IMR-90 (cell line): ENCODE measurements around the gene LRP6. TPM values are rescaled to one million over a fixed set of nuclear protein-coding genes. Genes with fewer than 3 reads are reported as not detected.

ENCODE experiments used
- ATAC-seq: fragments of 200-7000 bp; cut with Tn5 transposase; 2 replicates; pipeline ENCODE4 v1.9.1; 2020; ENCODE audit warnings: low read depth, mild to moderate bottlenecking, moderate library complexity
- BruUV-seq: library from RNA; stranded (reverse); fragments of 400-500 nt; replicated peaks from 2 replicates; lab custom pipeline; 2021; lab: Mats Ljungman, UMichigan
- CTCF ChIA-PET: fragments of 300-600 bp; formaldehyde crosslinking; extraction: SDS; loops from one replicate; lab custom pipeline; 2021; ENCODE audit warnings: antibody characterized with exemption; lab: Yijun Ruan, JAX
- POLR2A ChIA-PET: fragments of 300-600 bp; sonication (Branson Sonifier 250); formaldehyde crosslinking; loops from one replicate; lab custom pipeline; 2022; ENCODE audit warnings: antibody characterized with exemption; ENCODE audit not compliant: unreplicated experiment; lab: Charles Lee
- DNase-seq: peaks from one replicate; pipeline ENCODE4 v3.0.0; 2013
- H2AFZ ChIP-seq: replicated peaks from 2 replicates; pipeline ENCODE3; 2013; ENCODE audit warnings: low read length, mild to moderate bottlenecking; ENCODE audit not compliant: poor library complexity
- H2AK5ac ChIP-seq: 2 replicates; pipeline ENCODE4 v1.6.1; 2013; ENCODE audit warnings: low read depth, low read length, inconsistent platforms
- H2AK9ac ChIP-seq: replicated peaks from 2 replicates; pipeline ENCODE3; 2013; ENCODE audit warnings: mild to moderate bottlenecking, low read depth, low read length, moderate library complexity; ENCODE audit not compliant: poor library complexity
- H2BK120ac ChIP-seq: 2 replicates; pipeline ENCODE4 v1.6.1; 2013; ENCODE audit warnings: low read depth, low read length, inconsistent platforms
- H2BK15ac ChIP-seq: 3 replicates; pipeline ENCODE4 v1.6.1; 2013; ENCODE audit warnings: low read depth, low read length, inconsistent platforms
- H2BK20ac ChIP-seq: 2 replicates; pipeline ENCODE4 v1.6.1; 2013; ENCODE audit warnings: low read depth, mild to moderate bottlenecking, inconsistent platforms, low read length, moderate library complexity
- H2BK5ac ChIP-seq: 2 replicates; pipeline ENCODE4 v1.6.1; 2013; ENCODE audit warnings: mild to moderate bottlenecking, low read depth, low read length, inconsistent platforms; ENCODE audit not compliant: poor library complexity, severe bottlenecking
- H3K14ac ChIP-seq: replicated peaks from 2 replicates; pipeline ENCODE4 v1.6.1; 2013; ENCODE audit warnings: low read depth, low read length, inconsistent platforms
- H3K18ac ChIP-seq: 2 replicates; pipeline ENCODE4 v1.6.1; 2013; ENCODE audit warnings: low read depth, low read length, control low read depth
- H3K23ac ChIP-seq: 2 replicates; pipeline ENCODE4 v1.6.1; 2013; ENCODE audit warnings: low read depth, low read length, inconsistent platforms
- H3K27ac ChIP-seq: 2 replicates; pipeline ENCODE4 v1.5.1; 2013; ENCODE audit warnings: mild to moderate bottlenecking, control low read depth, low read length; ENCODE audit not compliant: insufficient read depth
- H3K27me3 ChIP-seq: 2 replicates; pipeline ENCODE4 v1.6.1; 2013; ENCODE audit warnings: low read length; ENCODE audit not compliant: control insufficient read depth, insufficient read depth
- H3K36me3 ChIP-seq: 2 replicates; pipeline ENCODE4 v1.6.1; 2013; ENCODE audit warnings: low read length, mixed read lengths; ENCODE audit not compliant: control insufficient read depth, insufficient read depth
- H3K4ac ChIP-seq: 2 replicates; pipeline ENCODE4 v1.6.1; 2013; ENCODE audit warnings: low read depth, low read length, inconsistent platforms
- H3K4me1 ChIP-seq: 2 replicates; pipeline ENCODE4 v1.6.1; 2013; ENCODE audit warnings: low read length, mixed read lengths; ENCODE audit not compliant: control insufficient read depth, insufficient read depth
- H3K4me2 ChIP-seq: 2 replicates; pipeline ENCODE4 v1.6.1; 2013; ENCODE audit warnings: low read depth, mild to moderate bottlenecking, control low read depth, low read length, moderate library complexity
- H3K4me3 ChIP-seq: 2 replicates; pipeline ENCODE4 v1.5.1; 2013; ENCODE audit warnings: low read depth, mild to moderate bottlenecking, control low read depth, low read length, moderate library complexity; ENCODE audit not compliant: insufficient read depth
- H3K56ac ChIP-seq: 2 replicates; pipeline ENCODE4 v1.6.1; 2013; ENCODE audit warnings: low read length, inconsistent platforms; ENCODE audit not compliant: insufficient read depth; ENCODE audit errors: extremely low read depth
- H3K79me1 ChIP-seq, 2 experiments: 2 replicates each; pipeline ENCODE4 v1.6.1; 2013; ENCODE audit warnings: low read length in 2 of 2, inconsistent platforms in 1 of 2, low read depth in 1 of 2
- H3K9ac ChIP-seq: 2 replicates; pipeline ENCODE4 v1.6.1; 2013; ENCODE audit warnings: low read depth, low read length, control low read depth
- H3K9me1 ChIP-seq: 2 replicates; pipeline ENCODE4 v1.6.1; 2013; ENCODE audit warnings: low read length, inconsistent platforms; ENCODE audit not compliant: insufficient read depth
- H3K9me3 ChIP-seq: 2 replicates; pipeline ENCODE4 v1.6.1; 2013; ENCODE audit warnings: low read length; ENCODE audit not compliant: control insufficient read depth, insufficient read depth
- H4K20me1 ChIP-seq: 2 replicates; pipeline ENCODE4 v1.6.1; 2013; ENCODE audit warnings: low read length, inconsistent platforms; ENCODE audit not compliant: insufficient read depth
- H4K5ac ChIP-seq: 2 replicates; pipeline ENCODE4 v1.6.1; 2013; ENCODE audit warnings: mild to moderate bottlenecking, low read depth, low read length, control low read depth
- H4K8ac ChIP-seq, 2 experiments: 2 replicates each; pipeline ENCODE4 v1.6.1; 2013; ENCODE audit warnings: low read depth in 2 of 2, low read length in 2 of 2, control low read depth in 1 of 2, inconsistent platforms in 1 of 2
- H4K91ac ChIP-seq: 2 replicates; pipeline ENCODE4 v1.6.1; 2013; ENCODE audit warnings: low read depth, low read length, inconsistent platforms; ENCODE audit not compliant: insufficient read depth
- BHLHE40 ChIP-seq: fragments of 150-350 bp; IDR thresholded peaks from 2 replicates; pipeline ENCODE4 v1.6.1; 2016; ENCODE audit warnings: mild to moderate bottlenecking, low read depth, low read length
- CEBPB ChIP-seq: IDR thresholded peaks from 2 replicates; pipeline ENCODE4 v1.6.1; 2012; ENCODE audit warnings: low read depth, low read length, improper control_type of control experiment
- CHD1 ChIP-seq: IDR thresholded peaks from 2 replicates; pipeline ENCODE4 v1.6.1; 2012; ENCODE audit warnings: low read depth, low read length, improper control_type of control experiment
- FOS ChIP-seq: fragments of 150-350 bp; IDR thresholded peaks from 2 replicates; pipeline ENCODE4 v1.6.1; 2016; ENCODE audit warnings: low read depth, low read length
- MAFK ChIP-seq: IDR thresholded peaks from 2 replicates; pipeline ENCODE4 v1.6.1; 2012; ENCODE audit warnings: low read depth, low read length, improper control_type of control experiment
- MAZ ChIP-seq: IDR thresholded peaks from 2 replicates; pipeline ENCODE4 v1.6.1; 2012; ENCODE audit warnings: low read depth, mild to moderate bottlenecking, low read length, improper control_type of control experiment, moderate library complexity, borderline replicate concordance
- MXI1 ChIP-seq: IDR thresholded peaks from 2 replicates; pipeline ENCODE4 v1.6.1; 2012; ENCODE audit warnings: low read depth, mild to moderate bottlenecking, low read length, moderate library complexity, borderline replicate concordance
- NFE2L2 ChIP-seq: fragments of 150-350 bp; IDR thresholded peaks from 2 replicates; pipeline ENCODE4 v1.6.1; 2016; ENCODE audit warnings: low read depth, mild to moderate bottlenecking, low read length
- POLR2A ChIP-seq: IDR thresholded peaks from 2 replicates; pipeline ENCODE4 v1.6.1; 2012; ENCODE audit warnings: mild to moderate bottlenecking, low read depth, low read length
- RAD21 ChIP-seq: IDR thresholded peaks from 2 replicates; pipeline ENCODE4 v1.6.1; 2012; ENCODE audit warnings: low read length, improper control_type of control experiment
- RCOR1 ChIP-seq: IDR thresholded peaks from 2 replicates; pipeline ENCODE4 v1.6.1; 2012; ENCODE audit warnings: mild to moderate bottlenecking, low read length, improper control_type of control experiment; ENCODE audit not compliant: insufficient replicate concordance
- RFX5 ChIP-seq: IDR thresholded peaks from 2 replicates; pipeline ENCODE4 v1.8.0; 2012; ENCODE audit warnings: low read depth, mild to moderate bottlenecking, low read length, moderate library complexity
- SMC3 ChIP-seq: fragments of 150-350 bp; IDR thresholded peaks from 2 replicates; pipeline ENCODE4 v1.6.1; 2016; ENCODE audit warnings: low read depth, mild to moderate bottlenecking, antibody characterized with exemption, low read length, moderate library complexity
- WGBS, 2 experiments: methylation state at CpG; one replicate each; pipeline versions ENCODE4 v1.1.5 to v1.1.7; 2013; ENCODE audit warnings: missing lambda C conversion rate in 2 of 2; ENCODE audit not compliant: insufficient read length in 1 of 2; ENCODE audit errors: extremely low coverage in 2 of 2; 5-methylcytosine and 5-hydroxymethylcytosine counted together
- dilution Hi-C: fragments of 300-500 bp; cut with HindIII; formaldehyde crosslinking; loops from one replicate; pipeline ENCODE4 v1.14.3; 2018; ENCODE audit warnings: low sequenced_read_pairs; ENCODE audit not compliant: unreplicated experiment
- in situ Hi-C: fragments of 300-500 bp; cut with MboI; formaldehyde crosslinking; loops from 3 replicates; pipeline ENCODE4 v1.14.3; 2019; ENCODE audit warnings: low sequenced_read_pairs, inconsistent platforms, mixed read lengths
- intact Hi-C: fragments of 100-400 bp; cut with micrococcal nuclease; formaldehyde crosslinking; loops from 2 replicates; pipeline ENCODE4 v1.10.0; 2022
- polyA plus RNA-seq, 3 experiments: library from polyadenylated mRNA; depleted of rRNA; stranded (reverse); fragments of >200 nt; gene quantifications; 2 replicates each; pipeline ENCODE4 v1.2.3, GENCODE V29; 2012; ENCODE audit warnings: low replicate concordance in 1 of 3
- total RNA-seq: library from RNA; depleted of rRNA; stranded (reverse); fragments of >200 nt; gene quantifications from 2 replicates; pipeline ENCODE4 v1.2.3, GENCODE V29; 2012
- TF ChIP-seq, protein P1 (sequence below): fragments of 150-350 bp; IDR thresholded peaks from 2 replicates; pipeline ENCODE4 v1.6.1; 2016; ENCODE audit warnings: low read depth, mild to moderate bottlenecking, low read length, moderate library complexity, borderline replicate concordance
- TF ChIP-seq, protein P2 (sequence below): conservative IDR thresholded peaks from 2 replicates; pipeline ENCODE4 v1.5.1; 2012; ENCODE audit warnings: mild to moderate bottlenecking, low read depth, low read length, improper control_type of control experiment
- TF ChIP-seq, protein P3 (sequence below): fragments of 150-350 bp; IDR thresholded peaks from 2 replicates; pipeline ENCODE4 v1.6.1; 2017; ENCODE audit warnings: mild to moderate bottlenecking, antibody characterized with exemption, low read length, low read depth

LRP6 gene
- total and polyA plus RNA-seq, 2 of the 4 experiments (the other 2 are of a cell fraction), result 14.2 to 32.1 TPM

DNA sequence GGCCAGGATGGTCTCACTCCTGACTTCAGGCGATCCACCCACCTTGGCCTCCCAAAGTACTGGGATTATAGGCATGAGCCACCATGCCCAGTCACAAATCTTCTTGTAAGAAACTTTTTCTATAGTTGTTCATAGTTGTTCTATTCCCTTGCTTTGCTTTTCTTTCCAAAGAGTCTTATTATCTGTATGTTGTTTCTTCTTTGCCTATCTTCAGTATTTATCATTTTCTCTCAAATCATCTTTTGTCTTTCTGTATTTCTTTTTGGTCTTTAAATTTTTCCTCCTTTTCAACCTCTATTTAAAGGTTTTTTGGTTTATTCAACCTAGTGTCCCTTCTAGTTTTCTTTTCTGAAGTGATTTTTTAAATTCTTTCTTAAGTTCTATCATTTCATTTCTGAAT lies 68.7 kb downstream of the LRP6 start:
- Histone ChIP-seq H2AFZ (no peak overlapping the region), H3K56ac (no peak overlapping the region), H3K79me1 (peaks cover 3 to 27% of the 10 kb centered on the region in 2 experiments; a peak in 3 of 4 replicates), H3K4me2 (no peak overlapping the region), H4K8ac (no peak overlapping the region), H4K20me1 (no peaks in the 10 kb centered on the region), H2BK20ac (no peak overlapping the region), H3K9ac (no peak overlapping the region), H3K4me3 (no peak overlapping the region), H2BK5ac (no peak overlapping the region), H2BK15ac (no peak overlapping the region), H3K9me1 (no peaks in the 10 kb centered on the region), H2BK120ac (no peak overlapping the region), H4K91ac (no peak overlapping the region), H3K14ac (no peak overlapping the region), H2AK9ac (no peak overlapping the region), H2AK5ac (no peak overlapping the region), H3K27ac (no peak overlapping the region), H3K27me3 (no peaks in the 10 kb centered on the region), H3K4ac (no peak overlapping the region), H3K9me3 (peaks cover 7% of the 10 kb centered on the region), H4K5ac (no peak overlapping the region), H3K4me1 (no peaks in the 10 kb centered on the region), H3K23ac (no peak overlapping the region), H3K18ac (no peak overlapping the region), H3K36me3 (peaks cover 9% of the 10 kb centered on the region)
- ATAC-seq (no peak), DNase-seq (no peak)
- POLR2A ChIA-PET, result no interaction called here
- no CpG with 5 or more reads among the region's 1 CpG for WGBS, 2 experiments
- intact Hi-C loops, result no loop called here
- no TSS peak for BruUV-seq
- TF ChIP-seq CHD1 (no peak), RFX5 (no peak), MAZ (no peak), SMC3 (no peak), RAD21 (no peak), NFE2L2 (no peak), CEBPB (no peak), MAFK (no peak), BHLHE40 (no peak), MXI1 (no peak), RCOR1 (no peak), POLR2A (no peak), FOS (no peak)
- TF ChIP-seq, protein P1, sequence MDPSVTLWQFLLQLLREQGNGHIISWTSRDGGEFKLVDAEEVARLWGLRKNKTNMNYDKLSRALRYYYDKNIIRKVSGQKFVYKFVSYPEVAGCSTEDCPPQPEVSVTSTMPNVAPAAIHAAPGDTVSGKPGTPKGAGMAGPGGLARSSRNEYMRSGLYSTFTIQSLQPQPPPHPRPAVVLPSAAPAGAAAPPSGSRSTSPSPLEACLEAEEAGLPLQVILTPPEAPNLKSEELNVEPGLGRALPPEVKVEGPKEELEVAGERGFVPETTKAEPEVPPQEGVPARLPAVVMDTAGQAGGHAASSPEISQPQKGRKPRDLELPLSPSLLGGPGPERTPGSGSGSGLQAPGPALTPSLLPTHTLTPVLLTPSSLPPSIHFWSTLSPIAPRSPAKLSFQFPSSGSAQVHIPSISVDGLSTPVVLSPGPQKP, result no peak
- TF ChIP-seq, protein P2, sequence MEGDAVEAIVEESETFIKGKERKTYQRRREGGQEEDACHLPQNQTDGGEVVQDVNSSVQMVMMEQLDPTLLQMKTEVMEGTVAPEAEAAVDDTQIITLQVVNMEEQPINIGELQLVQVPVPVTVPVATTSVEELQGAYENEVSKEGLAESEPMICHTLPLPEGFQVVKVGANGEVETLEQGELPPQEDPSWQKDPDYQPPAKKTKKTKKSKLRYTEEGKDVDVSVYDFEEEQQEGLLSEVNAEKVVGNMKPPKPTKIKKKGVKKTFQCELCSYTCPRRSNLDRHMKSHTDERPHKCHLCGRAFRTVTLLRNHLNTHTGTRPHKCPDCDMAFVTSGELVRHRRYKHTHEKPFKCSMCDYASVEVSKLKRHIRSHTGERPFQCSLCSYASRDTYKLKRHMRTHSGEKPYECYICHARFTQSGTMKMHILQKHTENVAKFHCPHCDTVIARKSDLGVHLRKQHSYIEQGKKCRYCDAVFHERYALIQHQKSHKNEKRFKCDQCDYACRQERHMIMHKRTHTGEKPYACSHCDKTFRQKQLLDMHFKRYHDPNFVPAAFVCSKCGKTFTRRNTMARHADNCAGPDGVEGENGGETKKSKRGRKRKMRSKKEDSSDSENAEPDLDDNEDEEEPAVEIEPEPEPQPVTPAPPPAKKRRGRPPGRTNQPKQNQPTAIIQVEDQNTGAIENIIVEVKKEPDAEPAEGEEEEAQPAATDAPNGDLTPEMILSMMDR, result no peak
- TF ChIP-seq, protein P3, sequence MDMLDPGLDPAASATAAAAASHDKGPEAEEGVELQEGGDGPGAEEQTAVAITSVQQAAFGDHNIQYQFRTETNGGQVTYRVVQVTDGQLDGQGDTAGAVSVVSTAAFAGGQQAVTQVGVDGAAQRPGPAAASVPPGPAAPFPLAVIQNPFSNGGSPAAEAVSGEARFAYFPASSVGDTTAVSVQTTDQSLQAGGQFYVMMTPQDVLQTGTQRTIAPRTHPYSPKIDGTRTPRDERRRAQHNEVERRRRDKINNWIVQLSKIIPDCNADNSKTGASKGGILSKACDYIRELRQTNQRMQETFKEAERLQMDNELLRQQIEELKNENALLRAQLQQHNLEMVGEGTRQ, result no peak
- dilution Hi-C loops, result no loop called here
- in situ Hi-C loops, result no loop called here
- CTCF ChIA-PET, result no interaction called here
